Hepatocyte (in vitro differentiated cells): Measurements from ENCODE around the gene EIPR1. TPM values are rescaled to one million over a fixed set of nuclear protein-coding genes. Genes with fewer than 3 reads are reported as not detected.
"Not testable (repeated sequence)": the region's sequence is repeated elsewhere in the genome, so short reads cannot be mapped to it uniquely, and the experiment has no call there.

ENCODE experiments used
- DNase-seq: peaks from one replicate; pipeline ENCODE4 v3.0.0-alpha.2; 2016; ENCODE audit warnings: low spot score
- H2AFZ ChIP-seq: fragments of 200-600 bp; sonication (generic); 2 replicates; pipeline ENCODE4 v1.6.0; 2016; ENCODE audit warnings: antibody characterized with exemption, mild to moderate bottlenecking
- H3K27ac ChIP-seq: fragments of 200-600 bp; sonication (generic); 2 replicates; pipeline ENCODE4 v1.5.1; 2016; ENCODE audit warnings: mild to moderate bottlenecking
- H3K27me3 ChIP-seq: fragments of 200-600 bp; sonication (generic); 2 replicates; pipeline ENCODE4 v1.6.1; 2016
- H3K36me3 ChIP-seq: fragments of 200-600 bp; sonication (generic); replicated peaks from 2 replicates; pipeline ENCODE4 v1.5.1; 2016; ENCODE audit warnings: low read depth; ENCODE audit not compliant: insufficient read depth
- H3K4me1 ChIP-seq: fragments of 200-600 bp; sonication (generic); 2 replicates; pipeline ENCODE4 v1.5.1; 2016; ENCODE audit warnings: mild to moderate bottlenecking, moderate library complexity; ENCODE audit not compliant: insufficient read depth
- H3K4me2 ChIP-seq: fragments of 200-600 bp; sonication (generic); 2 replicates; pipeline ENCODE4 v1.6.0; 2016
- H3K4me3 ChIP-seq: fragments of 200-600 bp; sonication (generic); 2 replicates; pipeline ENCODE4 v1.5.1; 2016; ENCODE audit warnings: mild to moderate bottlenecking
- H3K79me2 ChIP-seq: fragments of 200-600 bp; sonication (generic); 2 replicates; pipeline ENCODE4 v1.6.0; 2017; ENCODE audit warnings: mild to moderate bottlenecking
- H3K9me2 ChIP-seq: fragments of 200-600 bp; sonication (generic); replicated peaks from 2 replicates; pipeline ENCODE4 v1.6.0; 2017; ENCODE audit warnings: mild to moderate bottlenecking; ENCODE audit not compliant: insufficient read depth
- H3K9me3 ChIP-seq: fragments of 200-600 bp; sonication (generic); 2 replicates; pipeline ENCODE4 v1.5.1; 2016; ENCODE audit warnings: low read depth, mild to moderate bottlenecking
- H4K20me1 ChIP-seq: fragments of 200-600 bp; sonication (generic); 2 replicates; pipeline ENCODE4 v1.6.0; 2016; ENCODE audit warnings: mild to moderate bottlenecking; ENCODE audit not compliant: insufficient read depth, poor library complexity, severe bottlenecking
- CTCF ChIP-seq: fragments of 200-600 bp; sonication (generic); IDR thresholded peaks from 2 replicates; pipeline ENCODE4 v1.5.1; 2016; ENCODE audit warnings: antibody characterized with exemption, mild to moderate bottlenecking; ENCODE audit not compliant: poor library complexity
- EZH2 ChIP-seq: fragments of 200-600 bp; sonication (generic); IDR thresholded peaks from 2 replicates; pipeline ENCODE4 v1.6.1; 2016; ENCODE audit warnings: antibody characterized with exemption, mild to moderate bottlenecking, borderline replicate concordance
- EZH2phosphoT487 ChIP-seq: fragments of 200-600 bp; sonication (generic); IDR thresholded peaks from one replicate; pipeline ENCODE4 v1.6.1; 2018; ENCODE audit warnings: antibody characterized with exemption, mild to moderate bottlenecking, low read depth, moderate library complexity; ENCODE audit not compliant: unreplicated experiment, severe bottlenecking
- WGBS: methylation state at CpG from one replicate; pipeline ENCODE4 v1.1.6; 2016; ENCODE audit warnings: low lambda C conversion rate; ENCODE audit errors: missing lambda C conversion rate; 5-methylcytosine and 5-hydroxymethylcytosine counted together
- polyA plus RNA-seq: library from polyadenylated mRNA; unstranded; fragments of >200 nt; fragmentation: Nextera tagmentation; extraction: Ambion mirVana; gene quantifications from 2 replicates; pipeline ENCODE4 v1.2.1, GENCODE V29; 2016
- total RNA-seq: library from RNA; depleted of rRNA; stranded (reverse); fragments of >200 nt; gene quantifications from 2 replicates; pipeline ENCODE4 v1.2.3, GENCODE V29; 2014

The EIPR1 gene
- total and polyA plus RNA-seq, 2 experiments from 2014 or later, result 27.4 to 42.3 TPM

- Histone ChIP-seq H3K27me3 (no peaks in the 10 kb centered on the region), H3K36me3 (no peaks in the 10 kb centered on the region), H2AFZ (no peak overlapping the region), H3K9me3 (no peaks in the 10 kb centered on the region), H3K9me2 (no peaks in the 10 kb centered on the region), H3K4me3 (no peak overlapping the region), H4K20me1 (no peaks in the 10 kb centered on the region), H3K27ac (no peak overlapping the region), H3K79me2 (no peaks in the 10 kb centered on the region), H3K4me1 (no peaks in the 10 kb centered on the region), H3K4me2 (no peak overlapping the region)
- TF ChIP-seq CTCF, result no peak
- no peak for TF ChIP-seq EZH2
- no peak for TF ChIP-seq EZH2phosphoT487
- no peak for DNase-seq
- WGBS, result 97% methylated on average over 11 of the region's 11 CpGs
Observed at GRCh38 chr2:3184167-3184566, 193.5 kb downstream of the EIPR1 start.

GRCh38 chr2:3183766-3184165 is 193.9 kb downstream of the EIPR1 start:
- Histone ChIP-seq H3K9me2 (no peaks in the 10 kb centered on the region), H3K36me3 (no peaks in the 10 kb centered on the region), H3K9me3 (no peaks in the 10 kb centered on the region), H3K4me2 (no peak overlapping the region), H3K27ac (no peak overlapping the region), H2AFZ (no peak overlapping the region), H3K27me3 (no peaks in the 10 kb centered on the region), H3K4me1 (no peaks in the 10 kb centered on the region), H3K79me2 (no peaks in the 10 kb centered on the region), H3K4me3 (no peak overlapping the region), H4K20me1 (no peaks in the 10 kb centered on the region)
- no peak for DNase-seq
- TF ChIP-seq CTCF (no peak), EZH2 (no peak), EZH2phosphoT487 (no peak)
- WGBS, result 96% methylated on average over 10 of the region's 10 CpGs

GRCh38 chr2:3182848-3183247 is 194.8 kb downstream of the EIPR1 start:
- H3K27ac ChIP-seq, result no peak overlapping the region
- no peaks in the 10 kb centered on the region for H3K9me2 ChIP-seq
- WGBS, result no CpG with 5 or more reads among the region's 2 CpGs
- no peak overlapping the region for H3K4me3 ChIP-seq
- H2AFZ ChIP-seq, result no peak overlapping the region
- no peak for TF ChIP-seq EZH2
- TF ChIP-seq EZH2phosphoT487, result no peak
- TF ChIP-seq CTCF, result no peak
- no peaks in the 10 kb centered on the region for H3K79me2 ChIP-seq
- no peaks in the 10 kb centered on the region for H3K36me3 ChIP-seq
- no peaks in the 10 kb centered on the region for H3K27me3 ChIP-seq
- H3K4me1 ChIP-seq, result no peaks in the 10 kb centered on the region
- H3K4me2 ChIP-seq, result no peak overlapping the region
- H4K20me1 ChIP-seq, result no peaks in the 10 kb centered on the region
- DNase-seq, result no peak
- H3K9me3 ChIP-seq, result no peaks in the 10 kb centered on the region

GRCh38 chr2:3181416-3182010 is 196.1 kb downstream of the EIPR1 start:
- Histone ChIP-seq H3K79me2 (no peaks in the 10 kb centered on the region), H3K36me3 (no peaks in the 10 kb centered on the region), H3K9me2 (no peaks in the 10 kb centered on the region), H3K9me3 (no peaks in the 10 kb centered on the region), H3K4me3 (no peak overlapping the region), H3K4me2 (no peak overlapping the region), H2AFZ (no peak overlapping the region), H4K20me1 (no peaks in the 10 kb centered on the region), H3K4me1 (no peaks in the 10 kb centered on the region), H3K27me3 (no peaks in the 10 kb centered on the region), H3K27ac (no peak overlapping the region)
- 91% methylated on average over 24 of the region's 24 CpGs for WGBS
- DNase-seq, result no peak
- no peak for TF ChIP-seq CTCF
- TF ChIP-seq EZH2, result no peak
- TF ChIP-seq EZH2phosphoT487, result no peak

GRCh38 chr2:3180909-3181221 is 196.8 kb downstream of the EIPR1 start:
- not testable (repeated sequence) for H2AFZ ChIP-seq, H3K9me2 ChIP-seq, H3K27me3 ChIP-seq, H3K36me3 ChIP-seq, H3K9me3 ChIP-seq, H3K4me2 ChIP-seq, H3K4me3 ChIP-seq, H3K27ac ChIP-seq, H3K4me1 ChIP-seq, H4K20me1 ChIP-seq, H3K79me2 ChIP-seq
- 85% methylated on average over 30 of the region's 30 CpGs for WGBS
- DNase-seq, result peak; percentile 25
